Body of pancreas (tissue), 4 donors: ENCODE data around the gene BCL7A. TPM values are rescaled to one million over a fixed set of nuclear protein-coding genes. Genes with fewer than 3 reads are reported as not detected.

Experiments used
- ATAC-seq: fragments of 150-250 bp; one replicate; pipeline ENCODE4 v1.9.1; 2016
- DNase-seq, 4 donors: peaks; one replicate each; pipeline ENCODE4 v3.0.0-alpha.2; 2019
- H3K27ac ChIP-seq, 4 donors: fragments of 200-600 bp; sonication (generic); 1 replicate in 3 of 4; 2 replicates in 1 of 4; pipeline versions ENCODE4 v1.5.1 to v1.6.1; 2016 to 2019; ENCODE audit warnings: mild to moderate bottlenecking in 1 of 4, mixed read lengths in 1 of 4, moderate library complexity in 1 of 4
- H3K27me3 ChIP-seq, 2 donors: fragments of 200-600 bp; sonication (generic); one replicate each; pipeline ENCODE4 v1.6.0; 2016; ENCODE audit warnings: mild to moderate bottlenecking in 1 of 2
- H3K36me3 ChIP-seq, 2 donors: fragments of 200-600 bp; sonication (generic); replicated peaks in 1 of 2; 2 replicates each; pipeline ENCODE4 v1.5.1; 2016; ENCODE audit warnings: low read depth in 2 of 2; ENCODE audit not compliant: insufficient read depth in 1 of 2
- H3K4me1 ChIP-seq: fragments of 200-600 bp; sonication (generic); one replicate; pipeline ENCODE4 v1.6.0; 2016
- H3K4me3 ChIP-seq, 2 donors: fragments of 200-600 bp; sonication (generic); 1 replicate in 1 of 2; 2 replicates in 1 of 2; pipeline ENCODE4 v1.5.1; 2016 to 2019
- H3K9me3 ChIP-seq, 3 donors: fragments of 200-600 bp; sonication (generic); 1 replicate in 2 of 3; 2 replicates in 1 of 3; pipeline ENCODE4 v1.5.1; 2016
- CTCF ChIP-seq, 7 experiments: fragments of 450-650 bp in 4 of 7; fragments of 200-600 bp in 3 of 7; sonication (generic) in 3 of 7; IDR thresholded peaks; one replicate each; pipeline ENCODE4 v1.5.1; 2016 to 2019; ENCODE audit warnings: antibody characterized with exemption in 7 of 7
- POLR2A ChIP-seq, 3 donors: fragments of 450-650 bp; IDR thresholded peaks; one replicate each; pipeline ENCODE4 v1.6.1; 2016; ENCODE audit warnings: antibody characterized with exemption in 3 of 3, mild to moderate bottlenecking in 2 of 3
- WGBS, 2 donors: methylation state at CpG; one replicate each; pipeline ENCODE4 v1.1.5; 2017; 5-methylcytosine and 5-hydroxymethylcytosine counted together
- intact Hi-C: fragments of 100-400 bp; cut with DNase I; formaldehyde crosslinking; loops from one replicate; pipeline ENCODE4 v1.15.1; 2023
- total RNA-seq, 2 donors: library from RNA; depleted of rRNA; stranded (reverse); fragments of >200 nt; gene quantifications; one replicate each; pipeline ENCODE4 v1.1.0, GENCODE V29; 2016

Gene BCL7A
- total RNA-seq = 10 to 100 TPM; 19.1 to 25.2 TPM

GRCh38 chr12:122021822-122022392 is at the start of gene BCL7A:
TSS of gene BCL7A (plus strand) at chr12:122021884. CDS start at chr12:122022092, 208 bp downstream.
- peaks cover 46% of the 10 kb centered on the region for H3K4me1 ChIP-seq
- 1% methylated on average over 68 of the region's 83 CpGs; no CpG with 5 or more reads in 1 of the 2 donors for WGBS, 2 donors
- DNase-seq (peak; percentile 73 to 87 (median 81)), ATAC-seq (peak; percentile 76)
- intact Hi-C loops = no loop called here
- peak within 1 kb of the TSS; percentile 80 to 93 (median 88) for H3K27ac ChIP-seq
- TF ChIP-seq POLR2A (IDR thresholded peaks at IDR 0.05) (peak; percentile 66 to 79 (median 75)), CTCF (IDR thresholded peaks at IDR 0.05) (no peak)
- no peaks in the 10 kb centered on the region for H3K27me3 ChIP-seq
- no peaks in the 10 kb centered on the region for H3K9me3 ChIP-seq
- no peaks in the 10 kb centered on the region for H3K36me3 ChIP-seq
- peak within 1 kb of the TSS; percentile 65 to 83 for H3K4me3 ChIP-seq

DNA sequence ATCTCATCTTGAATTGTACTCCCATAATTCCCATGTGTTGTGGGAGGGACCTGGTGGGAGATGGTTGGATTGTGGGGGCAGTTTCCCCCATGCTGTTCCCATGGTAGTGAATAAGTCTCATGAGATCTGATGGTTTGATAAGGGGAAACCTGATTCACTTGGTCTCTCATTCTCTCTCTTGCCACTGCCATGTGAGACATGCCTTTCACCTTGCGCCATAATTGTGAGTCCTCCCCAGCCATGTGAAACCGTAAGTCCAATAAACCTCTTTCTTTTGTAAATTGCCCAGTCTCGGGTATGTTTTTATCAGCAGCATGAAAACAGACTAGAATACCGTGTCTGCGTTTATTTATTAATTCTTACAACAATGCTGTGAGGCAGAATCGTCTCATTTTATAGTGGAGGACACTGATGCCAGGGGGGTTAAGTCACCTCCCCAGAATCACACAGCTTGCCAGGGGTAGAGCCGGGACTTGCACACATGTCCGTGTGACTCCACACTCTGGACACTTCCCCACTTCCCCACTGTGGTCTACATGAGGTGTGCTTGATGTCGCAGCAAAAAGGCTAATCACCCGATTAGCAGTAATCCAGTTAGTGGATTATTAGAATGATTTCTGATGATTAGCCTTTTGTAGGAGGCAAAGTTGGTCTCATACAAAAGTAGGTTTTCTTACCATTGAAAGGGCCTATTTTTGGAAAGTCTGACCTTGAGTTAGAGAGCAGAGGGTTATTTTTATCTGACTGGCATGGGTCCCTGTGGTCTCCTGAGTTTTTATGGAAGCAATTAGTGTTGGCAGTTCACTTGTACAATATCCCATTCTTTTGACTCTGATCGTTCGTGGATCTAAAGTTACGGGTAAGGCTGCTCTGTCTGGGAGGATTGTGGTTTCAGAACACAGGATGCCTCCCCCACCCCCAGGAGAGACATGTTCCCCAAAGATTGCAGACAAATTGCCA is 47.4 kb upstream of the BCL7A start:
- intact Hi-C loops = no loop called here
- no peak for ATAC-seq
- DNase-seq = no peak
- no peak for TF ChIP-seq POLR2A (IDR thresholded peaks at IDR 0.05)
- TF ChIP-seq CTCF (IDR thresholded peaks at IDR 0.05) = no peak
- 41 to 53% methylated on average over 12 to 13 of the region's 13 CpGs for WGBS, 2 donors
- Histone ChIP-seq H3K36me3 (no peaks in the 10 kb centered on the region), H3K27ac (no peak overlapping the region), H3K27me3 (no peaks in the 10 kb centered on the region), H3K9me3 (peaks cover 0 to 11% (median 0%) of the 10 kb centered on the region in 3 donors), H3K4me3 (no peak overlapping the region), H3K4me1 (peaks cover 13% of the 10 kb centered on the region)

- ATAC-seq (no peak), DNase-seq (no peak)
- Histone ChIP-seq H3K27ac (no peak overlapping the region), H3K27me3 (no peaks in the 10 kb centered on the region), H3K4me3 (no peak overlapping the region), H3K9me3 (peaks cover 0 to 11% (median 0%) of the 10 kb centered on the region in 3 donors), H3K4me1 (peaks cover 13% of the 10 kb centered on the region), H3K36me3 (no peaks in the 10 kb centered on the region)
- 90% methylated on average over 5 to 6 of the region's 6 CpGs for WGBS, 2 donors
- intact Hi-C loops = no loop called here
- TF ChIP-seq POLR2A (IDR thresholded peaks at IDR 0.05) (no peak), CTCF (IDR thresholded peaks at IDR 0.05) (no peak)
Observed at GRCh38 chr12:121975021-121975420, 46.7 kb upstream of the BCL7A start.

DNA sequence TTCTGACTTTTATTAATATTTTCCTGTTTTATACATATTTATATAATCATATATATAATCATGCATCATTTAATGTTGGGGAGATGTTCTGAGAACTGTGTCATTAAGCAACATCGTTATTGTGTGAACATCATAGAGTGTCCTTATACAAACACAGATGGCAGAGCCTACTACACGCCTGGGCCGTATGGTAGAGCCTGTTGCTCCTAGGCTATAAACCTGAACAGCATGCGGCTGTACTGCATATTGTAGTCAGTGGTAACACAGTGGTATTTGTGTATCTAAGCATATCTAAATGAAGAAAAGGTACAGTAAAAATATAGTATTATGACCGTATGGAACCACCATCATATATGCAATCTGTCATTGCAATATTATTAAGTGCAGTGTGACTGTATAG is 44.7 kb upstream of the BCL7A start:
- Histone ChIP-seq H3K4me3 (no peak overlapping the region), H3K36me3 (no peaks in the 10 kb centered on the region), H3K27ac (no peak overlapping the region), H3K27me3 (no peaks in the 10 kb centered on the region), H3K9me3 (peaks cover 0 to 11% (median 0%) of the 10 kb centered on the region in 3 donors), H3K4me1 (peaks cover 13% of the 10 kb centered on the region)
- WGBS, 2 donors = 86 to 88% methylated on average over 5 of the region's 5 CpGs
- no peak for TF ChIP-seq CTCF (IDR thresholded peaks at IDR 0.05)
- TF ChIP-seq POLR2A (IDR thresholded peaks at IDR 0.05) = no peak
- no peak for ATAC-seq
- no peak for DNase-seq
- intact Hi-C loops = no loop called here
